Measurements from ENCODE around the gene GLRX.
"Not testable (repeated sequence)": the region's sequence is repeated elsewhere in the genome, so short reads cannot be mapped to it uniquely, and the experiment has no call there.

The GLRX gene

DNA sequence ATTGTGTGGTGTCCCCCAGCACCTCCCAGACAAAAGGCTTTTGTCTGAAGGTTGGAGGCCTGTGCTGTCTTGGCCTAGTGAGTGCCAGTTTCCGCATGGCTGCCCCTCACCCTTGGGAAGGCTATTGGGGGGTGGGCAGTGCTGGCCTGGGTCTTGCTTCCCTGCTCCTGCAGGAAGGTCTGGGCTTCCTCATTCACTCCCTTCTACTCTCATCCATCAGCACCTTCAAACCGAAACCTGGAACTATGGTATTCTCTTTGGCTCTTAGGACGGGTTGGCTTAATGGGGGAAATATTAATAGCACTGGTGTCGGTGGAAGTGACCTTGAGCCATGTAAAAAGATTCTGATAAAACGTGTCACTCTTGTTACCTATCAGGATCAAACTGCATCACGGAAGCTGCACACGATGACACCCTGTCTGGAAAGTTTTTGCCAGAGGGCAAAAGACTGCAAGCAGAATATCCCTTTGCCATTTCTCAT, 34.0 kb upstream of the GLRX start:
- H3K79me2 ChIP-seq (ENCODE audit: insufficient read depth, low read length), result no peaks in the 10 kb centered on the region
- peaks cover 7% of the 10 kb centered on the region for H3K4me1 ChIP-seq (ENCODE audit: insufficient read depth, low read length, severe bottlenecking)
- H3K36me3 ChIP-seq (ENCODE audit: insufficient read depth, low read length), result no peaks in the 10 kb centered on the region
- H3K4me2 ChIP-seq (ENCODE audit: low read length), result no peak overlapping the region
- H2AFZ ChIP-seq (ENCODE audit: low read length), result no peak overlapping the region
- no peak overlapping the region for H3K27ac ChIP-seq (ENCODE audit: low read depth, low read length, poor library complexity, severe bottlenecking)
- no peaks in the 10 kb centered on the region for H3K9me3 ChIP-seq (ENCODE audit: low read length)
- no peaks in the 10 kb centered on the region for H3K27me3 ChIP-seq (ENCODE audit: insufficient read depth, low read length)
- H3K9me2 ChIP-seq (ENCODE audit: low read depth, low read length), result no peaks in the 10 kb centered on the region
- no peaks in the 10 kb centered on the region for H4K20me1 ChIP-seq (ENCODE audit: insufficient read depth, low read length)
- H3K9ac ChIP-seq (ENCODE audit: low read length), result no peak overlapping the region
- no peak for TF ChIP-seq EZH2 (IDR thresholded peaks at IDR 0.05; ENCODE audit: borderline replicate concordance, low read length)
- TF ChIP-seq, protein P1, sequence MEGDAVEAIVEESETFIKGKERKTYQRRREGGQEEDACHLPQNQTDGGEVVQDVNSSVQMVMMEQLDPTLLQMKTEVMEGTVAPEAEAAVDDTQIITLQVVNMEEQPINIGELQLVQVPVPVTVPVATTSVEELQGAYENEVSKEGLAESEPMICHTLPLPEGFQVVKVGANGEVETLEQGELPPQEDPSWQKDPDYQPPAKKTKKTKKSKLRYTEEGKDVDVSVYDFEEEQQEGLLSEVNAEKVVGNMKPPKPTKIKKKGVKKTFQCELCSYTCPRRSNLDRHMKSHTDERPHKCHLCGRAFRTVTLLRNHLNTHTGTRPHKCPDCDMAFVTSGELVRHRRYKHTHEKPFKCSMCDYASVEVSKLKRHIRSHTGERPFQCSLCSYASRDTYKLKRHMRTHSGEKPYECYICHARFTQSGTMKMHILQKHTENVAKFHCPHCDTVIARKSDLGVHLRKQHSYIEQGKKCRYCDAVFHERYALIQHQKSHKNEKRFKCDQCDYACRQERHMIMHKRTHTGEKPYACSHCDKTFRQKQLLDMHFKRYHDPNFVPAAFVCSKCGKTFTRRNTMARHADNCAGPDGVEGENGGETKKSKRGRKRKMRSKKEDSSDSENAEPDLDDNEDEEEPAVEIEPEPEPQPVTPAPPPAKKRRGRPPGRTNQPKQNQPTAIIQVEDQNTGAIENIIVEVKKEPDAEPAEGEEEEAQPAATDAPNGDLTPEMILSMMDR (IDR thresholded peaks at IDR 0.05; ENCODE audit: low read length), result no peak
- no peaks in the 10 kb centered on the region for H3F3A ChIP-seq (ENCODE audit: insufficient read depth, low read length)
- H3K4me3 ChIP-seq (ENCODE audit: low read depth, low read length, poor library complexity, severe bottlenecking), result no peak overlapping the region

DNA sequence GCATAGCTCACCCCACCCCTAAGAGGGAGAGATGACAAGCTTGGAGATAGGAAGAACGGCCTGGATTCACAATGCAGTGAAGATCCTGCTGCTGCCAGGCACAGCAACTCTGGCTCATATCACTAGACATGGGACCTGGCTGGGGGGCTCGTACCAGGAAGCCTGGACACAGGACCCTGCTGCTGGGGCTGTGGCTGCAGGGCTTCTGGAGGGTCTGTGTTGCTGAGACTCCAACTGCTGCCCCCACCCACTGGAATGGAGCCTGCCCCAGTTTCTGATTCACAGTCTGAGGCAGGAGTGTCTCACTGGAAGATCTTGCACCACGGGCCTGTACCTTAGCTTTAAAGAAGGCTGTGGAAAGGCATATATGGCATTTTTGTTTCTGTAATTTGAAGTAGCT, 31.0 kb upstream of the GLRX start:
- Histone ChIP-seq H3K9ac (ENCODE audit: low read length) (no peak overlapping the region), H3K4me2 (ENCODE audit: low read length) (no peak overlapping the region), H3K9me3 (ENCODE audit: low read length) (no peaks in the 10 kb centered on the region), H3K27ac (ENCODE audit: low read depth, low read length, poor library complexity, severe bottlenecking) (no peak overlapping the region), H3K27me3 (ENCODE audit: insufficient read depth, low read length) (no peaks in the 10 kb centered on the region), H3K4me1 (ENCODE audit: insufficient read depth, low read length, severe bottlenecking) (no peaks in the 10 kb centered on the region), H3K36me3 (ENCODE audit: insufficient read depth, low read length) (no peaks in the 10 kb centered on the region), H2AFZ (ENCODE audit: low read length) (no peak overlapping the region), H3K79me2 (ENCODE audit: insufficient read depth, low read length) (no peaks in the 10 kb centered on the region), H3K9me2 (ENCODE audit: low read depth, low read length) (no peaks in the 10 kb centered on the region), H4K20me1 (ENCODE audit: insufficient read depth, low read length) (no peaks in the 10 kb centered on the region), H3F3A (ENCODE audit: insufficient read depth, low read length) (no peaks in the 10 kb centered on the region), H3K4me3 (ENCODE audit: low read depth, low read length, poor library complexity, severe bottlenecking) (no peak overlapping the region)
- TF ChIP-seq, protein P1 (IDR thresholded peaks at IDR 0.05; ENCODE audit: low read length), result no peak
- TF ChIP-seq EZH2 (IDR thresholded peaks at IDR 0.05; ENCODE audit: borderline replicate concordance, low read length), result no peak

DNA sequence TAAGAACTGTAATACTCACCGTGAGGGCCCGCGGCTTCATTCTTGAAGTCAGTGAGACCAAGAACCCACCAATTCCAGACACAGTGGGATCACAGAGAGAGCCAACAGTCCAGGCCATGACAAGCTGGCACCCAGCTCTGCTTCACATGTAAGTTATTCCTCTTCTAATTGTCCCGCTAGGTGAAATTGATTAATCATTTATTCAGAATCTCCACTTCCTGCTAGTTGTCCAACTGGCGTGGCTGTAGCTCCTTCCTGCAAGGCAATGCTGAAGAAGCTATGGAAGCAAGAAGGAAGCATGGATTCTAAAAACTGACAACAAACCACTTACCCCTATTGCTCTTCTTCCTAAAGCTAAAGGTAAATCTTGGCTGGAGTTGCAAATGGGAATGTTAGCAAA, 30.0 kb upstream of the GLRX start:
- no peak overlapping the region for H2AFZ ChIP-seq (ENCODE audit: low read length)

DNA sequence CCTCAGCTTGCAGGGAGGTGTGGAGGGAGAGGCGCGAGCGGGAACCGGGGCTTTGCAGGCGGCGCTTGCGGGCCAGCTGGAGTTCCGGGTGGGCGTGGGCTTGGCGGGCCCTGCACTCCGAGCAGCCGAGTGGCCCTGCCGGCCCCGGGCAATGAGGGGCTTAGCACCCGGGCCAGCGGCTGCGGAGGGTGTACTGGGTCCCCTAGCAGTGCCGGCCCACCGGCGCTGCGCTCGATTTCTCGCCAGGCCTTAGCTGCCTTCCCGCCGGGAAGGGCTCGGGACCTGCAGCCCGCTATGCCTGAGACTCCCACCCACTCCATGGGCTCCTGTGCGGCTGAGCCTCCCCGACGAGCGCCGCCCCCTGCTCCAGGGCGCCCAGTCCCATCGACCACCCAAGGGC, 28.6 kb upstream of the GLRX start:
- H3F3A ChIP-seq (ENCODE audit: insufficient read depth, low read length); H3K9ac ChIP-seq (ENCODE audit: low read length); H3K79me2 ChIP-seq (ENCODE audit: insufficient read depth, low read length); H3K27me3 ChIP-seq (ENCODE audit: insufficient read depth, low read length); H3K4me3 ChIP-seq (ENCODE audit: low read depth, low read length, poor library complexity, severe bottlenecking); H3K4me2 ChIP-seq (ENCODE audit: low read length); H3K36me3 ChIP-seq (ENCODE audit: insufficient read depth, low read length); H3K27ac ChIP-seq (ENCODE audit: low read depth, low read length, poor library complexity, severe bottlenecking); H3K9me2 ChIP-seq (ENCODE audit: low read depth, low read length); H3K4me1 ChIP-seq (ENCODE audit: insufficient read depth, low read length, severe bottlenecking); H3K9me3 ChIP-seq (ENCODE audit: low read length); H4K20me1 ChIP-seq (ENCODE audit: insufficient read depth, low read length); H2AFZ ChIP-seq (ENCODE audit: low read length): not testable (repeated sequence)

More for the DNA sequence above, 30.0 kb upstream of the GLRX start:
- no peaks in the 10 kb centered on the region for H3F3A ChIP-seq (ENCODE audit: insufficient read depth, low read length)
- H3K4me3 ChIP-seq (ENCODE audit: low read depth, low read length, poor library complexity, severe bottlenecking), result no peak overlapping the region
- no peaks in the 10 kb centered on the region for H3K36me3 ChIP-seq (ENCODE audit: insufficient read depth, low read length)
- no peak for TF ChIP-seq EZH2 (IDR thresholded peaks at IDR 0.05; ENCODE audit: borderline replicate concordance, low read length)
- TF ChIP-seq, protein P1 (IDR thresholded peaks at IDR 0.05; ENCODE audit: low read length), result no peak
- no peaks in the 10 kb centered on the region for H3K9me3 ChIP-seq (ENCODE audit: low read length)
- H3K9ac ChIP-seq (ENCODE audit: low read length), result no peak overlapping the region
- no peak overlapping the region for H3K27ac ChIP-seq (ENCODE audit: low read depth, low read length, poor library complexity, severe bottlenecking)
- H3K4me1 ChIP-seq (ENCODE audit: insufficient read depth, low read length, severe bottlenecking), result no peaks in the 10 kb centered on the region
- H4K20me1 ChIP-seq (ENCODE audit: insufficient read depth, low read length), result no peaks in the 10 kb centered on the region
- no peaks in the 10 kb centered on the region for H3K27me3 ChIP-seq (ENCODE audit: insufficient read depth, low read length)
- no peak overlapping the region for H3K4me2 ChIP-seq (ENCODE audit: low read length)
- H3K79me2 ChIP-seq (ENCODE audit: insufficient read depth, low read length), result no peaks in the 10 kb centered on the region
- H3K9me2 ChIP-seq (ENCODE audit: low read depth, low read length), result no peaks in the 10 kb centered on the region
